C4-2B (cell line): Measurements from ENCODE around the gene PRND.
"Not testable (repeated sequence)": the region's sequence is repeated elsewhere in the genome, so short reads cannot be mapped to it uniquely, and the experiment has no call there.

ENCODE experiments used
- H3K27ac ChIP-seq: fragments of 450-650 bp; 2 replicates; pipeline ENCODE4 v1.5.1; 2017
- ZFX ChIP-seq: fragments of 450-650 bp; IDR thresholded peaks from 2 replicates; pipeline ENCODE4 v1.6.1; 2017
- TF ChIP-seq, protein P1 (sequence below): fragments of 450-650 bp; conservative IDR thresholded peaks from 2 replicates; pipeline ENCODE4 v1.5.1; 2017; ENCODE audit warnings: mild to moderate bottlenecking

Gene PRND

DNA sequence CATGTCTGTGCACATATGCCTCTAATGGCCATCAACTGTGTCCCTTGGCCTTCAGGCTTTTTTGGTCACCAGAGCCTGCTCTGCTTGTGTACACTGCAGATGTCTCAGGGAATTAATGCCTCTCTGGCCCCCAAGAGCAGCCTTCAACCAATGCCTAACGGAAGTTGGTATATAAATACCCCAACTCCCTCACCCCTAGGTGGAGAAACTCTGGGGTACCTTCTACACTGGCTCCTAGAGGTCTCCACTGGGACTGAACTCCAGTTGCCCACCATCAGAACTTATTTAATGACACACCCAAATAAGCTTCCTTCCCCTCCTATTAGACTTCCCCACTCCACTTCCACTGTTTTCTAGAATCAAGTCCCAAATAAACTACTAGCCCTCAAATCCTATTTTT, 43.1 kb downstream of the PRND start:
- TF ChIP-seq, protein P1, sequence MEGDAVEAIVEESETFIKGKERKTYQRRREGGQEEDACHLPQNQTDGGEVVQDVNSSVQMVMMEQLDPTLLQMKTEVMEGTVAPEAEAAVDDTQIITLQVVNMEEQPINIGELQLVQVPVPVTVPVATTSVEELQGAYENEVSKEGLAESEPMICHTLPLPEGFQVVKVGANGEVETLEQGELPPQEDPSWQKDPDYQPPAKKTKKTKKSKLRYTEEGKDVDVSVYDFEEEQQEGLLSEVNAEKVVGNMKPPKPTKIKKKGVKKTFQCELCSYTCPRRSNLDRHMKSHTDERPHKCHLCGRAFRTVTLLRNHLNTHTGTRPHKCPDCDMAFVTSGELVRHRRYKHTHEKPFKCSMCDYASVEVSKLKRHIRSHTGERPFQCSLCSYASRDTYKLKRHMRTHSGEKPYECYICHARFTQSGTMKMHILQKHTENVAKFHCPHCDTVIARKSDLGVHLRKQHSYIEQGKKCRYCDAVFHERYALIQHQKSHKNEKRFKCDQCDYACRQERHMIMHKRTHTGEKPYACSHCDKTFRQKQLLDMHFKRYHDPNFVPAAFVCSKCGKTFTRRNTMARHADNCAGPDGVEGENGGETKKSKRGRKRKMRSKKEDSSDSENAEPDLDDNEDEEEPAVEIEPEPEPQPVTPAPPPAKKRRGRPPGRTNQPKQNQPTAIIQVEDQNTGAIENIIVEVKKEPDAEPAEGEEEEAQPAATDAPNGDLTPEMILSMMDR, result no peak
- TF ChIP-seq ZFX, result no peak
- H3K27ac ChIP-seq, result no peak overlapping the region

DNA sequence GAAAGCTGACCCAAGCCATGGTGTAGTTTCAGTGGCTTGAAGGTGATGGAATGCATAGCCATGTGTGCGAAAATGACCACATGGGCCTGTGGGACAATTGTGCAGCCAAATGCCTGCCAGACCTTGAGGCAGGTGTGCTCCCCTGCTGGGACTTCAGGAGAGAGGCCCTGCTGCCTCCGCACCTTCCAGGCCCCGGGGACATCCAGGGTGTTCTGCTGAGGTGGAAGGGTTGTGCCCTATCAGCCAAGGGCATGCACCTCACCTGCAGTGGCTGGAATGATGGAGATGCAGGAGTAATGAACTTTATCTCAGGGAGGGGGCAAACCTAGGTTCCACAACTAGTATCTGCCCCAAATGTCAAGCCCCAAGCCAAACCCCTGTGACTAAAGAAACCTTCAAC, 44.0 kb downstream of the PRND start:
- TF ChIP-seq, protein P1, result no peak
- TF ChIP-seq ZFX, result no peak

DNA sequence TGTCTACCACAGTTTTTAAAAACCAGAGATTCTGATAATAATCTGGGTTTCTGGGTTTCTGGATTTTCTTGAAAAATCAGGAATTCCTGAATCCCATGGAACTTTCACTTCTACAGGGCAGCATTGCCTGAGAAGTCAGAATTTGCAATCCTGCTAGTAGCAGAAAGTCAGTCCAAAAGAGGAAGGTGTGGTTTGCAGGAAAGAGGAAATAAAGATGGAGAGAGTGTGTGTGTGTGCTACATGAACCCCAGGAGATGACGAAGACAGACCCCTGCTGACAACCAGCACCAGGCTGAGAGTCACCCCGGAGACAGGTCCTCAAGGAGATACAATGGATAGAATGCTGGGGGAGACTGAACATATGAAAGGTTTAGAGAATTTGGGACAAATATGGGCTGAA, 44.9 kb downstream of the PRND start:
- TF ChIP-seq ZFX, result no peak
- TF ChIP-seq, protein P1, result no peak
- no peak overlapping the region for H3K27ac ChIP-seq

More for the DNA sequence above, 44.0 kb downstream of the PRND start:
- H3K27ac ChIP-seq, result no peak overlapping the region

DNA sequence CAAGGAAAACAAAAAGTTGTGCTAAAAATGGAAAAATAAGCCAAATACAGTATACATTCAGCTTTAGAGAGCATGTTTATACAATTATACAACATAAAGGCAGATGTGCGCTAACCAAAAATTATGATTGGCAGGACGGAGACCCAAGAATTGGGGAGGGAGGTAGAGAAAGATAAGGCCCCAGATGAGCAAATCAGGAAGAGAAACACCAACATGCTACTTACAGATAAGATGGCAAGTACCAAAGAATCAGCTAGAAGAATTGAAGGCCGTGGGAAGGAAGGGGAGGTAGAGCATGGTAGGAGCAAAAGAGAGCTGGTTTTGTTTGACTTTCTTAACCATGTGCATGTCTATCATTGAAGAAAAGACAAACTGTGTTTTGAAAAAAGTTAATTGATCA, 45.4 kb downstream of the PRND start:
- TF ChIP-seq, protein P1, result no peak
- TF ChIP-seq ZFX, result no peak
- no peak overlapping the region for H3K27ac ChIP-seq

DNA sequence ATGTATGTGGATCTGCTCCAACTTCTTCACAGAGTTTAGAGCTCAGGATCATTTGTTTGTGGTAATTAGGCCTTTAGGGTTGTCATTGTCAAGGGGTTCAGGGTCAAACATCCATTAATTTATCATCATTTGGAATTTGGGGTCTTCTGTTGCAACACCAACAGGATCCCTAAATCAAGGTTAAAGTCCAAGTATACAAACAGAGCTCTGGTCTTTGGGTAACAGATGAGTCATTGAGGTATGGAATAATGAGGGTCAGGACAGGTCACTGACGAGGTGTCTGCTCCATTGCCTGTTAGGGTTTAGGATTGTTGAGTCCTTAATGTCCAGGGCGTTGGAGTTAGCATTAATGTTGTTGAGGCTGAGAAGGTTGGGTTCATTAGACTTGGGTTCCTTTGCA, 47.6 kb downstream of the PRND start:
- no peak for TF ChIP-seq ZFX
- no peak overlapping the region for H3K27ac ChIP-seq

DNA sequence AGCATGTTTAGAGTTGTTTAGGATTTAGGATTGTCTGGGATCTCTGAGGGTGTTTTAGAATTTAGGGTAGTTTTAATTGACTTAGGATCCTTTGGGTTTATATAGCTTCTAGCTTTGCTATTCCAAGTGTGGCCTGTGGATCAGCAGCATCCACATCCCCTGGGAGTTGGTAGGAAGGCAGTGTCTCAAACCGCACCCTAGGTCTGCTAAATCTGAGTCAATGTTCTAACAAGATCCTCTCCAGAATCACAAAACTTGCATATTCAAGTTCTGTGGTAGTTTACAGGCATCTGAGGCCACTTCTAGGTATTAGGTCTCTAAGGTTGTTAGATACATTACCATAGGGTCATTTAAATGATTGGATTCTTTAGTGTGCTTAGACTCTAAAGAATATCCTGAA, 48.3 kb downstream of the PRND start:
- H3K27ac ChIP-seq, result no peak overlapping the region
- no peak for TF ChIP-seq ZFX
- TF ChIP-seq, protein P1, result no peak

DNA sequence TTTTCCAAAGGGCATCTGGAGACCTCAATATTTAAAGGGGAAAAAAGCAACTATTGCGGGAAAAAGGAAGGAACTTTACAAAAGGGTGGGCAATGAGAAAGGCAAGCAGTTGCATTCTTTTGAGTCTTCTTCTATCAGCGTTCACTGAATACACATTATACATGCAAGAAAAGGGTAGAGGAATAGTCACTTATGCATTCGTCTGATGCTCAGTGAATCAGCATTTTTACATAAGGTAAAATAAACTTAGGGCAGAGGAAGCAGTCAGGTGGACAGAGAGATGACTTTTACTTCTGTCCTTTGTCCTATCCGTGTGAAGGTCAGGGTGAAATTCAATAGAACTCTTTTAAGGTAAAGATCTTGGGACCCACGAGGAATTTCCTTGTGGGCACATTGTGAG, 49.3 kb downstream of the PRND start:
- H3K27ac ChIP-seq, result no peak overlapping the region

DNA sequence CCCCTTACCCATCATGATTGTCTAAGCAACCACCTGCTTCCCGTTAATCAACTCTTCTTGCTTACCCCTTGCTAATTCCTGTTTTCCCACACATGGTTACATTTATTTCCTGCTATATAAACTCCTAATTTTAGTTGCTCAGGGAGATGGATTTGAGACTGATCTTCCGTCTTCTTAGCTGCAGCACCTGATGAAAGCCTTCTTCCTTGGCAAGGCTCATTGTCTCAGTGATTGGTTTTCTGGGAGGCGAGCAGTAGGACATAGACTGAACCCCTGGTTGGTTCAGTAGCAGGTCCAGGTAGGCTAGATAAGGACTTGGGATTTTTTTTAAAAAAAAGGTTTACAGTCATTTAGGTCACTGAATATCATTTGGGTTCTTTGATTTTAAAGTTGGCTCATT, 50.4 kb downstream of the PRND start:
- H3K27ac ChIP-seq, result no peak overlapping the region
- TF ChIP-seq, protein P1, result no peak
- no peak for TF ChIP-seq ZFX

More for the DNA sequence above, 49.3 kb downstream of the PRND start:
- TF ChIP-seq, protein P1, result no peak
- no peak for TF ChIP-seq ZFX

DNA sequence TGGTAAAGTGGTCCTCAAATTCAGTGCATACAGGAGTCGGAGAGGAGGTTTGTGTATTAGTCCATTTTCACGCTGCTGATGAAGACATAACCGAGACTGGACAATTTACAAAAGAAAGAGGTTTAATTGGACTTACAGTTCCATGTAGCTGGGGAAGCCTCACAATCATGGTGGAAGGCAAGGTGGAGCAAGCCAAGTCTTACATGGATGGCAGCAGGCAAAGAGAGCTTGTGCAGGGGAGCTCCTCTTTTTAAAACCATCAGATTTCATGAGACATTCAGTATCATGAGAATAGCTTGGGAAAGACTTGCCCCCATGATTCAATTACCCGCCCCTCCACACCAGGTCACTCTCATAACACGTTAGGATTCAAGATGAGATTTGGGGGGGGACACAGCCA, 51.3 kb downstream of the PRND start:
- H3K27ac ChIP-seq, result not testable (repeated sequence)
